Stimulated activated CD4-positive, alpha-beta T cell treated with anti-CD3 and anti-CD28 coated beads, Interleukin-4, amount 100 ng/mL, for 4 hours (primary cell): ENCODE measurements around the gene SCLT1.
"Not testable (repeated sequence)": the region's sequence is repeated elsewhere in the genome, so short reads cannot be mapped to it uniquely, and the experiment has no call there.

Experiments used
- DNase-seq, 2 experiments: peaks; one replicate each; pipeline ENCODE4 v3.0.0-alpha.2; 2020

Gene SCLT1

DNA sequence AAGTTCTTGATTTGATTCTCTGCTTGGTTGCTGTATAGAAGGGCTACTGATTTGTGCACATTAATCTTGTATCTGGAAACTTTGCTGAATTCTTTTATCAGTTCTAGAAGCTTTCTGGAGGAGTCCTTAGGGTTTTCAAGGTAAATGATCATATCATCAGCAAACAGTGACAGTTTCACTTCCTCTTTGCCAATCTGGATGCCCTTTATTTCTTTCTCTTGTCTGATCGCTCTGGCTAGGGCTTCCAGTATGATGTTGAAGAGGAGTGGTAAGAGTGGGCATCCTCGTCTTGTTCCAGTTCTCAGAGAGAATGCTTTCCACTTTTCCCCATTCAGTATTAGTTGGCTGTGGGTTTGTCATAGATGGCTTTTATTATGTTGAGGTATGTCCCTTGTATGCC lies 23.8 kb downstream of the SCLT1 start:
- not testable (repeated sequence) for DNase-seq

DNA sequence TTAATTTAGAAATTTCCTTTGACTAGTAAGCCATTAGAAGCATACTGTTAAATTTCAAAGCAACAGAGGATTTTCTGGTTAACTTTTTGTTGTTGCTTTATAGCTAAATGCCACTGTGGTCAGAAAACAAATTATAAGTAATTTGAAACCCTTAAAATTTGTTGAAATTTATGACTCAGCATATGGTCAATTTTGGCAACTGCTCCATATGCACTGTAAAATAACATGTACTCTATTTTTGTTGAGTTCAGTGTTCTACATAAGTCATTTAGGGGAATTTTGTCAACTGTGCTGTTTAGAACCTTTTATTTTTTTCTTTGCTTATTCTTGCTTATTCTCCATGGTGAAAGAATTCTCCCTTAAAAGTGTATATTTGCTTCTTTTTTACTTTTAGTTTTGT lies 28.6 kb downstream of the SCLT1 start:
- DNase-seq: no peak

GRCh38 chr4:129063640-129064039 lies 29.7 kb downstream of the SCLT1 start:
- DNase-seq: no peak

DNA sequence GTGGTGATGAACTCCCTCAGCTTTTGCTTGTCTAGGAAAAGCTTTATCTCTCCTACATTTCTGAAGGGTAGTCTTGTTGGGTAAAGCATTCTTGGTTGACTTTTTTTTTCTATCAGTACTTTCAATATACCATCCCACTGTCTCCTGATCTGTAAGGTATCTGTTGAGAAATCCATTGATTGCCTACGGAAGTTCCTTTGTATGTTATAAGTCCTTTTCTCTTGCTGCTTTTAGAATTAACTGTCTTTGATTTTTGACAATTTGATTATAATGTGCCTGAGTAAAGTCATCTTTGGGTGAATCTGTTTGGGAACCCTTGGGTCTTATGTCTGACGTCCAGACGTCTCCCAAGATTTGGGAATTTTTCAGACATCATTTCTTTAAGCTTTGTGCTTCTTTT lies 30.8 kb downstream of the SCLT1 start:
- no peak for DNase-seq

DNA sequence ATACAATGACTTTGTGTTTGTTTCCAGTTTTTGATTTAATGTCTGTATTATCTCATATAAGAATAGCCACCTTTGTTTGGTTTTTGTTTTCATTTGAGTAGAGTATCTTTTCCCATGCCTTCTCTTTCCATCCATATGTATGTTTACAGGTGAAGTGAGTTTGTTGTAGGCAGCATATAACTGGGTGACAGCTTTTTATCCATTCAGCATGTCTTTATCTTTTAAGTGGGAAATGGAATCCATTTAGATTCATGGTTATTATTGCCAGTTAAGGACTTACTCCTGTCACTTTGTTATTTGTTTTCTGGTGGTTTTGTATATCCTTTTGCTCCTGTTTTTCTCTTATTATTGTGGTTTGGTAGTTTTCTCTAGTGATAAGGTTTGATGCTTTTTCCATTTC lies 34.3 kb downstream of the SCLT1 start:
- DNase-seq: no peak

DNA sequence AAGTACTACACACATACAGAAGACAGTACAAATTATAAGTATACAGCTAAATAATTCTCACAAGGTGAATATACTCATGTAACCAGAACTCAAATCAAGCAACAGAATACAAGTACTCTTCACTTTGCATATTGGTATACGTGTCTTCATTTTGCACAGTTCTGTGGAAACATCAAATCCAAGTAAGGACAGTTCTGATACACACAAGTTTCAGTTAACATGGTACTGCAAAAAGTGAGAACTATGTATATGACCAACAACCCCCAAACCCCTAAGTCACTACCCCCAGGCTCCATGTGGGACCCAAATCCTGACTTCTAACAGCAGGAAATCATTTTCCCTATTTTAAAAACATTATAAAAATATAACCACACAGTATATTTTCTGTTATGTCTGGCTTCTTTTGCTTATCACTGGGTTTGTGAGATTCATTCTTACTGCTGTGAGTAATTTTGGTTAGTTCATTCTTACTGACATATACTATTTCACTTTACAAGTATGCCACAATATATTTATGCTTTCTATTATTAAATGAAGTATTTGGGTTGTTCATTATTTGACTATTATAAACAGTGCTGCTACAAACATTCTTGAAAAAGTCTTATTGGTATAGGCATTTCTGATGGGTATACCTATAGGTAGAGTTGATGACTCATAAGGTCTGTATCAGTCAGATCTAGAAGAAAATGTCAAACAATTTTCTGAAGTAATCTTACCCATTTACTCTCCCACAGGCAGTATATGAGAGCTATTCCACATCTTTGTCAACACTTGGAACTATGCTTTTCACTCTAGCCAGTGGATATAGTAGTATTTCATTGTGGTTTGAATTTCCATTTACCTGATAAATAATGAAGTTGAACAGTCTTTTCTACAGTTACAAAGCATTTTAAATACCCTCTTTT lies 47.0 kb downstream of the SCLT1 start:
- no peak for DNase-seq

- DNase-seq: no peak
Measured at GRCh38 chr4:129043523-129043922, 49.8 kb downstream of the SCLT1 start.

DNA sequence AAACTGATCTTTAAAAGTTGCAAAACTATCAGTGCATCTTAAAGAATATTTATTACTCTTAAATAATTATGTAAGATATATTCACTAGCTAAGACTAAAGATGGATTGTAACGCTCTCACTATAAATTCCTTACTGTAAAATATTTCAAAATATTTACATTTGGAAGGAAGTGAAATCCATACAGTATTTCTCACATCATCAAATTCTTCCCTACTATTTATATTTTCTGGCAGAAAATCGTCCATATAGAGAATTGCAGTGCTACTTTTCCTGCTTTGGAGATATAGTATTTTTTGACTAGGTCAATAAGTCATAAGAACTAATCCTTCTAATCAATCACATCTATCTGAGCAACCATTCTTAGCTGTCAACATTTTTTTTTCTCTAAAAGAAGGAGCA lies 52.9 kb downstream of the SCLT1 start:
- no peak for DNase-seq

DNA sequence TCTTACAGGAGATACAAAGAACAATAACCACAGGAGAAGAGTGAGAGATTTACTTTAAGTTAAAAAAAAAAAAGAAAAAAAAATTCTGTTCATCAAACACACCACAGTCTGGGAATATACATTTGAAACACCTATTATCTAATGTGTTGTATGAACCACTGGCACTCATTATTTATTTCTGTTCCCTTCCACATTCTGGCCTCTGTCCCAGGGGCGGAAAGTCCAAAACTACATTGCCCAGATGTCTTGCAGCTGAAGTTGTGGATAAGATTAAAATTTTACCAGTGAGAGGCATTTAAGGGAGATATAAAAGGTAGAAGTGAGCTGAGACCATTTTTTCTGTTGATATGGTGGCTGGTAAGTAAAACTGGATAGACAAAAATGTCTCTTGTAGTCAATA lies 56.2 kb downstream of the SCLT1 start:
- DNase-seq: no peak

DNA sequence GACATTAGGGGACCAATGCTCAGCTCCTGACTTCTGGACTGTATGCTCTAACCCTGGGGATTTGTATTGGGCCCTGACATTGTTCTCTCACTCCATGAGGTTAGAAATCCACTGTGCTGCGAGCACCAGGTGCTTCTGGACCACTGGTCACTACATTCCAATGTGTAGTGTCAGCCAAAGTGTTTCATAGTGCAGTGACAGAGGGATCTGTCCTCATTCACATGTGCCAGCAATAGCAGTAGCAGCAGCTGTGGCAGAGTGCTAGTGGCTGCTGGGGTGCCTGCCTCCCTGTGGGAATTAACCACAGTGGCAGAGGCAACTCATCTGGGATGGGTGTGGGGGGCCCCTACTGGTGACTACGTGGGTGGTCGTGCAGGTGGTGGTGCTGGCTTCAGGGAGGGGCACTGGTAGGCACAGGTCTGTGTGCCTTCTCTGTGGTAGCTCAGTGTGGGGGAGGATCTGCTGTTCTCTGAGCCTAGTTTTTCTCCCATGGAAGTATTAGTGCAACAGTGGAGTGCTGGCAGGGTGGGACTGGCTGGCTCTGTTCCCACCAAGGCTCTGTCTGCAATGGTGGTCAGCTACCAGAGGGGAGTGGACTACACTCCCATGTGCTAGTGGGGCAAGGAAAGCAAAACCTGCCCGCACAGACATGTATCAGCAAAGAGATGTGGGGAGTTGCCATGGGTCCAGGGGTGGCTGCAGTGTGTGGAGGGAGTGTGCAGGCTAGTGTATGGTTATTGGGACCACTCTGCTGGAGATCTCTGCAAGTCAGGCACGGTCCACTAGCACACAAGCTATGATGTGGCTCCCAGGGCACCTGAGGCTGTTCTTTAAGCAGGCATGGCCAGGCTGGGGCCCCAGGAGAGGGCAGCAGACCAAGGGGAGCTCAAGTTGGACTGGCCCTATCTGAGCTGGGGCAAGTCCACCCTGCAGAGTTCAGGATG lies 78.5 kb downstream of the SCLT1 start:
- no peak for DNase-seq

DNA sequence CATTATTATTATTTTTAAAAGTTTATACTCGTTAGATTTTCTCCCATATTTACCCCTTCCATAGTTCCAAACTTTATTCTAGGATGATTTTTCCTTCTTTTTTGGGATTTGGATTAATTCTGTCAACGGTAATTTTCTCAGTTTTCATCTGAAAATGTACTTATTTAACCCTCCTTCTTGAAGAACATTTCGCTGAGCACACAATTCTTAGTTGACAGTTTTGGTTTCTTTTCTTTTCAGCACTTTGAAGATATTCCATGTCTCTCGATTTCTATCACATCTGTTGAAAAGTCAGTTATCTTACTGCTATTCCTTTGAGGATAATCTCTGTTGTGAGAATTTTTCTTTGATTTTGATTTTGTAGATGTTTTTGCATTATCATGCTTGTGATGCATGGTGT lies 85.2 kb downstream of the SCLT1 start:
- no peak for DNase-seq

GRCh38 chr4:128986908-128987307 lies 106.4 kb downstream of the SCLT1 start:
- no peak for DNase-seq

DNA sequence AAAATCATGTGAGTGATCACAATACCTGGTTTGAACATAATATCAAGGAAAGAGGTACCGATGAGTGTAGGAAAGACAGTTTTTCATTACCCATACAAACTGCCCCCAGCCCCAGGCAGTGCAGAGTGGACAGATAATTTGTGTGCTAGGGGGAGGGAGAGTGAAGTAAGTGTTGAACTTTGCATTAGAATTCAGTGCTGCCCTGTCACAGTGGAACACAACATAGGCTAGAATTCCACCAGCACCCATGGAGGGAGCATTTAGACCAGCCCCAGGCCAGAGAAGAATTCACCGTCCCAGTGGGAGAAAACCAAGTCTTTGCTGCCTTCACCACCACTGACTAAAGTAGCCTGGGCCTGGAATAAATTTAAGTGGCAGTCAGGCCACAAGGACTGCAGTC lies 107.3 kb downstream of the SCLT1 start:
- no peak for DNase-seq

DNA sequence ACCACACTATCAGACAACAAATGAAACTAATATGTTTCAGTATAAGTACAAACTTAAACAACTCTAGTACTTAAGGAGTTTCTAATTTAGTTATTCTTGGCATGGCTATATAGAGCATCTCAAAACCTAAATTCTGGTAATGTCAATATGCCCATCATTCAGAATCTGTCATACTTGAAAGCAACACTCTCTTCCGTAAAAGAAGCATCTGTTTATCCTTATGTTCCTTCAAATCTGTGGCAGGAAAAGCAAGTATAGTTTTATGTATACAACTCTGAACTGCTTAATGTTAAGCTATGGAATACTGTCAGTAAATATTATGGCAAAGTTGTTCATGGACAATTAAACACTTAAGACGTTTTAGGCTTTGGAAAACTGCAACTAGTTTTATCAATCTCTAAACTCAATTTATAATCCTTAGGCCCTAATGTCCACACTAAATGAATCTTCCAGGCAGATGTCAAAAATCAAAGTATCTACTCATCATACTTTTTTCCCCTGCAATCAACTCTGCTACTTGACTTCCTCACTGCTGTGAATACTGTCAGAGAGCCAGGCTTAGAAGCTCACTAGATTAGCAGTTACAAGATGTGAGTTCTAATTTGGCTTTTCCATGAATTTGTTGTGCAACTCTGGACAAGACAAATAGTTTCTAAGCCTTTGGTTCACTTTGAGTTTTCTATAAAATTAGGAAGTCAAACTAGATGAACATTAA lies 109.4 kb downstream of the SCLT1 start:
- DNase-seq: no peak

DNA sequence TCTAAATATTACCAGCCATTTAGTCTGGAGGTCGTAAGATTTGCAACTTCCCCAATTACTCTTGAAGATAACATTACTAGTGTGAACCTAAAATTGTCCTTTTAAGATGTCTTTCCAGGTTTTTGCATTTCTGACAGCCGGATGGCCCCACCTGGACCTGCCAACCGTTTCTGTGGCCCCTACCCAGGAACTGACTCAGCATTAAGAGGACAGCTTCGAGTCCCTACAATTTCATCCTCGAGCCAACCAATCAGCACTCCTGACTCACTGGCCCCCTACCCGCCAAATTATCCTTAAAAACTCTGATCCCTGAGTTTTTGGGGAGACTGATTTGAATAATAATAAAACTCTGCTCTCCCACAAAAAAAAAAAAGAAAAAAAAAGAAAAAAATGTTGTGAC lies 112.0 kb downstream of the SCLT1 start:
- DNase-seq: no peak

DNA sequence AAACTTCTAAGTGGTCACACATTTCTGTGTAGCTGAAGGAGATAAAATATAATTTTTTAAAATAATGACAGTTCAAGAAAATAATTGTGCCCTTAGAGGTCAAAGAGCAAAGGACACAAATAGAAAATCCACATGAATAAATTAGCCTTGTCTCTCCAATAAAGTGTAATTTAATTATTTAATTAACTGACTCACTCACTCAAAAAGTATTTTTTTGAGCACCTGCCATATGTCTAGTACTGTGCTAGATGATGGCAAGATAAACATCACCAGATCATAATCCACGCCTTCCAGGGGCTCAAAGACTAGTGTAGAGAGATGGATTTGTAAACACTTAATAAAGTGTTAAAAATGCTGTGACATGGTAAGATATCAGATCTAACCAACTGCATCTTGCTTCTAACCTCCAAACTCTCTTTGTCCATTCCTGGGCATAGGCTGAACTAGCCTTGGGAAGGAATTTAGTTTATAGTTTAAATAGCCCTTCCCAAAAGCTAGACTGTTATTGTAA lies 112.5 kb downstream of the SCLT1 start:
- DNase-seq: no peak

- no peak for DNase-seq
Measured at GRCh38 chr4:128979934-128980333, 113.4 kb downstream of the SCLT1 start.

- DNase-seq: no peak
Measured at GRCh38 chr4:128978985-128979384, 114.4 kb downstream of the SCLT1 start.

DNA sequence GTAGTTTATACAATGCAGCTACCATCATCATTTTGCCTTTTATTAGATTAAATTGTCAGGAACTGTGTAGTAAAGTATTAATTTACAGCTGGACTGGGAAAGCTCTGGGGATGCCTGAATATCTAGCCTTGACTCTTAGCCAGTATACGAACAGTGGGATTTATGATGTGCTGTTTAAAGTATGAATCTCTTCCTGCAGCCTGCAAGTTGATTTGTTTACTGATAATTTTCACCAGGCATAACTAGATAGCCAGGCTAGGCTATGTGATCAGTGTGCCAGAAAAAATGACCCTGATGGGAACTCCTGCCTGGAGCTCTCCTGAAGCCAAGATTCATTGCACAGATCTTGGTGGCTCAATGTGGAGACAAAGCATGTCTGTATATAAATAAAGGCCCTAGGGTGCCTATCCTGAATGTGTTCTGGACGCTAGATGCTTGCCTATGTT lies 119.2 kb downstream of the SCLT1 start:
- no peak for DNase-seq

- DNase-seq: no peak
Measured at GRCh38 chr4:128973384-128973783, 120.0 kb downstream of the SCLT1 start.

DNA sequence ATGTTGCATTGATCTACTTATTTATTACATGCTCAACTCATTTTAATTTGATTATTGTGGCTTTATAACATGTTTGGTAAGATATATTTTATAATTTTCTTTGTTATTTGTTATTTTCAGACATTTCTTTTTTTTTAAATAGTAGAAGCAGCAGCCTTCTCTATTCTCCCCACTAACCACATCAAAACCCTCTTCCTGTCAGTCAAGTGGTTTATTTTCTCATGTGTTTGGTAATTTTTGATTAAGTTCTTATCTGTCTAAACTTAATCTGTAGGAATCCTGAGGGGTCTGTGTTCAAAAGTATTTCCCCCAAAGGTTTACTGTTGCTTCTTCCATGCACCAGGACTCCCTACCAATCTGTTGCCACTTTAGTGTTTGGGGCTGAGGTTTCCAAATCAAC lies 131.9 kb downstream of the SCLT1 start:
- DNase-seq: no peak

DNA sequence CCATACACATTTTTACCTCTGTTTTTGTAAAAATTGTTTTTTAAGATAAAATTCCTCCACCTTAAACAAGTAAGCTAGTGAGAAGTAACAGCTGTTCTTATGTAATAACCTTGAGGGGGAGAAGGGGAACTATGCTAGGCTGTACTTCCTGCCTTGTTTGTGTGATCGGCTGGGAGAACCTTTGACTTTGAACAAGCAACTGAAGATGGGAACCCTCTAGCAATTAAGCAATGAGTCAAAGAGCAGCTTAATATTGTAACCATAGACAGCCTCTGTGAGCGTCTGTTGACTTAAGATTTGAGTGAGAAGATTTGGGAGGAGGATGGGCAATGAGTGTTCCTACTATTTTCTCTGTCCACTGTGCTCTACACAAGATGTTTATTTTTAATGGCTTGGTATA lies 135.1 kb downstream of the SCLT1 start:
- DNase-seq: no peak

DNA sequence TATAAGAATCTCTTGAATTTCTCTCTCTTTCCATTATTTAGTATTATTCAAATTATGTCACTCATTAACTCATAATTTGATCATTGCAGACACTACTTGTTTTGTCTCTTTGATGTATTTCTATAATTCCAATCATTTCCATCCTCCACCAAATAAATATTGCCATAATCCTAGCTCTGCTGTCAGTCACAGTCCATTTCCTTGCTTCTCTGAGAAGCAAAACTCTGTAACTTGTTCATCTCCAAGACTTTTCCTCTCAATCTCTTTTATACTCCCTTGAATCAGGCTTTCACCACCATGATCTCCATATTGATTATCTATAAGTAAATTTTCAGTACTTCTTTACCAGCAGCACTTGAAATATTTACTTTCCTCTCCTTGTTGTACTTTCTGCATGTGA lies 135.9 kb downstream of the SCLT1 start:
- no peak for DNase-seq
